Measurements from ENCODE around the gene TREH.
"Not testable (repeated sequence)": the region's sequence is repeated elsewhere in the genome, so short reads cannot be mapped to it uniquely, and the experiment has no call there.

The TREH gene

GRCh38 chr11:118696673-118697226 lies 17.3 kb upstream of the TREH start:
- Histone ChIP-seq H3K27ac (ENCODE audit: low read depth, low read length) (no peak overlapping the region), H3K4me3 (ENCODE audit: low read depth, low read length) (no peak overlapping the region), H3K4me1 (ENCODE audit: control insufficient read depth, insufficient read depth, low read length) (peaks cover 21% of the 10 kb centered on the region), H3K9me3 (ENCODE audit: control insufficient read depth, insufficient read depth, low read depth, low read length) (peaks cover 19% of the 10 kb centered on the region), H3K27me3 (ENCODE audit: control insufficient read depth, insufficient read depth, low read length) (no peaks in the 10 kb centered on the region), H3K9ac (ENCODE audit: low read length) (no peak overlapping the region), H3K36me3 (ENCODE audit: control insufficient read depth, insufficient read depth, low read length) (no peaks in the 10 kb centered on the region)

- H3K27me3 ChIP-seq (ENCODE audit: control insufficient read depth, insufficient read depth, low read length), result no peaks in the 10 kb centered on the region
- H3K4me3 ChIP-seq (ENCODE audit: low read depth, low read length), result no peak overlapping the region
- H3K9me3 ChIP-seq (ENCODE audit: control insufficient read depth, insufficient read depth, low read depth, low read length), result peaks cover 8% of the 10 kb centered on the region
- H3K36me3 ChIP-seq (ENCODE audit: control insufficient read depth, insufficient read depth, low read length), result no peaks in the 10 kb centered on the region
- H3K27ac ChIP-seq (ENCODE audit: low read depth, low read length), result no peak overlapping the region
- no peak overlapping the region for H3K9ac ChIP-seq (ENCODE audit: low read length)
- H3K4me1 ChIP-seq (ENCODE audit: control insufficient read depth, insufficient read depth, low read length), result peaks cover 29% of the 10 kb centered on the region
These were observed 15.3 kb upstream of the TREH start for GRCh38 chr11:118694771-118695170.

GRCh38 chr11:118694185-118694584 lies 14.7 kb upstream of the TREH start:
- H3K27me3 ChIP-seq (ENCODE audit: control insufficient read depth, insufficient read depth, low read length), result no peaks in the 10 kb centered on the region
- no peak overlapping the region for H3K27ac ChIP-seq (ENCODE audit: low read depth, low read length)
- peaks cover 3% of the 10 kb centered on the region for H3K9me3 ChIP-seq (ENCODE audit: control insufficient read depth, insufficient read depth, low read depth, low read length)
- H3K4me3 ChIP-seq (ENCODE audit: low read depth, low read length), result no peak overlapping the region
- H3K36me3 ChIP-seq (ENCODE audit: control insufficient read depth, insufficient read depth, low read length), result no peaks in the 10 kb centered on the region
- H3K4me1 ChIP-seq (ENCODE audit: control insufficient read depth, insufficient read depth, low read length), result peaks cover 33% of the 10 kb centered on the region
- no peak overlapping the region for H3K9ac ChIP-seq (ENCODE audit: low read length)

- no peak overlapping the region for H3K4me3 ChIP-seq (ENCODE audit: low read depth, low read length)
- peaks cover 32% of the 10 kb centered on the region for H3K4me1 ChIP-seq (ENCODE audit: control insufficient read depth, insufficient read depth, low read length)
These were observed 12.7 kb upstream of the TREH start for GRCh38 chr11:118691926-118692830.

GRCh38 chr11:118690553-118691304 lies 11.3 kb upstream of the TREH start:
- Histone ChIP-seq H3K4me3 (ENCODE audit: low read depth, low read length) (peak overlapping the region; percentile 61), H3K9ac (ENCODE audit: low read length) (peak overlapping the region; percentile 45), H3K27ac (ENCODE audit: low read depth, low read length) (peak overlapping the region; percentile 44; the same call in 1 of the 2 replicates), H3K27me3 (ENCODE audit: control insufficient read depth, insufficient read depth, low read length) (no peaks in the 10 kb centered on the region), H3K4me1 (ENCODE audit: control insufficient read depth, insufficient read depth, low read length) (peaks cover 27% of the 10 kb centered on the region), H3K9me3 (ENCODE audit: control insufficient read depth, insufficient read depth, low read depth, low read length) (peaks cover 3% of the 10 kb centered on the region), H3K36me3 (ENCODE audit: control insufficient read depth, insufficient read depth, low read length) (no peaks in the 10 kb centered on the region)

More at GRCh38 chr11:118691926-118692830, 12.7 kb upstream of the TREH start:
- Histone ChIP-seq H3K36me3 (ENCODE audit: control insufficient read depth, insufficient read depth, low read length) (no peaks in the 10 kb centered on the region), H3K9me3 (ENCODE audit: control insufficient read depth, insufficient read depth, low read depth, low read length) (peaks cover 3% of the 10 kb centered on the region), H3K9ac (ENCODE audit: low read length) (no peak overlapping the region), H3K27ac (ENCODE audit: low read depth, low read length) (peak overlapping the region; percentile 21; the same call in 1 of the 2 replicates), H3K27me3 (ENCODE audit: control insufficient read depth, insufficient read depth, low read length) (no peaks in the 10 kb centered on the region)

- peak overlapping the region; percentile 78 for H3K9ac ChIP-seq (ENCODE audit: low read length)
- peak overlapping the region; percentile 61 for H3K4me3 ChIP-seq (ENCODE audit: low read depth, low read length)
- peaks cover 3% of the 10 kb centered on the region for H3K9me3 ChIP-seq (ENCODE audit: control insufficient read depth, insufficient read depth, low read depth, low read length)
- peaks cover 27% of the 10 kb centered on the region for H3K4me1 ChIP-seq (ENCODE audit: control insufficient read depth, insufficient read depth, low read length)
- H3K27ac ChIP-seq (ENCODE audit: low read depth, low read length), result peak overlapping the region; percentile 75; the same call in 1 of the 2 replicates
- H3K27me3 ChIP-seq (ENCODE audit: control insufficient read depth, insufficient read depth, low read length), result no peaks in the 10 kb centered on the region
- H3K36me3 ChIP-seq (ENCODE audit: control insufficient read depth, insufficient read depth, low read length), result no peaks in the 10 kb centered on the region
These were observed 10.6 kb upstream of the TREH start for GRCh38 chr11:118689852-118690552.

- Histone ChIP-seq H3K36me3 (ENCODE audit: control insufficient read depth, insufficient read depth, low read length) (no peaks in the 10 kb centered on the region), H3K9me3 (ENCODE audit: control insufficient read depth, insufficient read depth, low read depth, low read length) (peaks cover 3% of the 10 kb centered on the region), H3K4me3 (ENCODE audit: low read depth, low read length) (peak overlapping the region; percentile 40), H3K9ac (ENCODE audit: low read length) (peak overlapping the region; percentile 44), H3K4me1 (ENCODE audit: control insufficient read depth, insufficient read depth, low read length) (peaks cover 27% of the 10 kb centered on the region), H3K27me3 (ENCODE audit: control insufficient read depth, insufficient read depth, low read length) (no peaks in the 10 kb centered on the region), H3K27ac (ENCODE audit: low read depth, low read length) (no peak overlapping the region)
These were observed 10.0 kb upstream of the TREH start for GRCh38 chr11:118689503-118689851.

- H3K27me3 ChIP-seq (ENCODE audit: control insufficient read depth, insufficient read depth, low read length), result no peaks in the 10 kb centered on the region
- H3K9me3 ChIP-seq (ENCODE audit: control insufficient read depth, insufficient read depth, low read depth, low read length), result no peaks in the 10 kb centered on the region
- no peaks in the 10 kb centered on the region for H3K36me3 ChIP-seq (ENCODE audit: control insufficient read depth, insufficient read depth, low read length)
- peak overlapping the region; percentile 40 for H3K4me3 ChIP-seq (ENCODE audit: low read depth, low read length)
- H3K4me1 ChIP-seq (ENCODE audit: control insufficient read depth, insufficient read depth, low read length), result peaks cover 27% of the 10 kb centered on the region
- H3K27ac ChIP-seq (ENCODE audit: low read depth, low read length), result no peak overlapping the region
- peak overlapping the region; percentile 44 for H3K9ac ChIP-seq (ENCODE audit: low read length)
These were observed 9.5 kb upstream of the TREH start for GRCh38 chr11:118688851-118689502.

- H3K9me3 ChIP-seq (ENCODE audit: control insufficient read depth, insufficient read depth, low read depth, low read length); H3K27me3 ChIP-seq (ENCODE audit: control insufficient read depth, insufficient read depth, low read length); H3K4me3 ChIP-seq (ENCODE audit: low read depth, low read length); H3K27ac ChIP-seq (ENCODE audit: low read depth, low read length); H3K36me3 ChIP-seq (ENCODE audit: control insufficient read depth, insufficient read depth, low read length); H3K9ac ChIP-seq (ENCODE audit: low read length): not testable (repeated sequence)
- peaks cover 27% of the 10 kb centered on the region for H3K4me1 ChIP-seq (ENCODE audit: control insufficient read depth, insufficient read depth, low read length)
These were observed 8.9 kb upstream of the TREH start for GRCh38 chr11:118688339-118688738.

- Histone ChIP-seq H3K4me1 (ENCODE audit: control insufficient read depth, insufficient read depth, low read length) (peaks cover 25% of the 10 kb centered on the region), H3K4me3 (ENCODE audit: low read depth, low read length) (no peak overlapping the region), H3K9me3 (ENCODE audit: control insufficient read depth, insufficient read depth, low read depth, low read length) (no peaks in the 10 kb centered on the region), H3K36me3 (ENCODE audit: control insufficient read depth, insufficient read depth, low read length) (no peaks in the 10 kb centered on the region), H3K27ac (ENCODE audit: low read depth, low read length) (no peak overlapping the region), H3K27me3 (ENCODE audit: control insufficient read depth, insufficient read depth, low read length) (no peaks in the 10 kb centered on the region), H3K9ac (ENCODE audit: low read length) (no peak overlapping the region)
These were observed 8.5 kb upstream of the TREH start for GRCh38 chr11:118687906-118688305.

Measured in HUES6 (cell line).